Endodermal cell (in vitro differentiated cells): ENCODE results near the gene NCBP2. TPM values are rescaled to one million over a fixed set of nuclear protein-coding genes. Genes with fewer than 3 reads are reported as not detected.

Experiments
- DNase-seq: peaks from one replicate; pipeline ENCODE4 v3.0.0-alpha.2; 2017
- H3K27ac ChIP-seq: 2 replicates; pipeline ENCODE4 v1.5.1; 2013; ENCODE audit warnings: mild to moderate bottlenecking, low read depth, low read length, moderate library complexity
- H3K27me3 ChIP-seq: 2 replicates; pipeline ENCODE4 v1.6.1; 2013; ENCODE audit warnings: mild to moderate bottlenecking, low read length, moderate library complexity; ENCODE audit not compliant: insufficient read depth, control insufficient read depth, poor library complexity, severe bottlenecking
- H3K36me3 ChIP-seq: 2 replicates; pipeline ENCODE4 v1.7.0; 2013; ENCODE audit warnings: mild to moderate bottlenecking, low read length, moderate library complexity; ENCODE audit not compliant: control insufficient read depth, insufficient read depth
- H3K4me1 ChIP-seq: one replicate; pipeline ENCODE4 v1.7.0; 2013; ENCODE audit warnings: low read length; ENCODE audit not compliant: control insufficient read depth, insufficient read depth
- H3K4me3 ChIP-seq: 2 replicates; pipeline ENCODE4 v1.5.1; 2013; ENCODE audit warnings: mild to moderate bottlenecking, low read length, moderate library complexity
- H3K9ac ChIP-seq: 2 replicates; pipeline ENCODE4 v1.6.1; 2013; ENCODE audit warnings: mild to moderate bottlenecking, low read length, moderate library complexity; ENCODE audit not compliant: poor library complexity, severe bottlenecking; ENCODE audit errors: extremely low read depth
- H3K9me3 ChIP-seq: 2 replicates; pipeline ENCODE4 v1.6.1; 2013; ENCODE audit warnings: mild to moderate bottlenecking, low read length, moderate library complexity; ENCODE audit not compliant: control insufficient read depth
- H3K27ac Mint-ChIP-seq: 2 replicates; pipeline ENCODE4 v1.8.0; 2020; ENCODE audit warnings: mixed read lengths
- H3K27me3 Mint-ChIP-seq: 2 replicates; pipeline ENCODE4 v1.8.0; 2021; ENCODE audit warnings: mild to moderate bottlenecking, mixed read lengths; ENCODE audit not compliant: insufficient read depth
- H3K36me3 Mint-ChIP-seq: 2 replicates; pipeline ENCODE4 v1.8.0; 2020; ENCODE audit warnings: low read depth, mixed read lengths
- H3K4me1 Mint-ChIP-seq: 2 replicates; pipeline ENCODE4 v1.8.0; 2020; ENCODE audit warnings: mixed read lengths
- H3K4me3 Mint-ChIP-seq: 2 replicates; pipeline ENCODE4 v1.8.0; 2020; ENCODE audit warnings: mild to moderate bottlenecking, moderate library complexity, mixed read lengths
- H3K9me3 Mint-ChIP-seq: 2 replicates; pipeline ENCODE4 v1.8.0; 2020; ENCODE audit warnings: mild to moderate bottlenecking, mixed read lengths
- WGBS, 2 experiments: methylation state at CpG; one replicate each; pipeline versions ENCODE4 v1.1.5 to v1.1.7; 2013; ENCODE audit warnings: missing lambda C conversion rate in 2 of 2, mixed read lengths in 1 of 2; ENCODE audit not compliant: insufficient coverage in 1 of 2, insufficient read length in 1 of 2; 5-methylcytosine and 5-hydroxymethylcytosine counted together
- total RNA-seq, 2 donors: library from RNA; stranded (reverse); fragmentation: NEBNext Ultra II Directional in 1 of 2; extraction: Animal tissue kit (Norgen Biotek cat#: 25700) in 1 of 2; gene quantifications; 2 replicates in 1 of 2; 3 replicates in 1 of 2; pipeline ENCODE4 v1.2.1, GENCODE V29; 2021
- TF ChIP-seq, protein P1 (sequence below): fragments of 200-600 bp; sonication (generic); conservative IDR thresholded peaks from 2 replicates; pipeline ENCODE4 v1.5.0; 2021; ENCODE audit warnings: antibody characterized with exemption, mild to moderate bottlenecking

NCBP2 gene
- total RNA-seq, 2 donors from 2014 or later, result 74.9 to 97.3 TPM

DNA sequence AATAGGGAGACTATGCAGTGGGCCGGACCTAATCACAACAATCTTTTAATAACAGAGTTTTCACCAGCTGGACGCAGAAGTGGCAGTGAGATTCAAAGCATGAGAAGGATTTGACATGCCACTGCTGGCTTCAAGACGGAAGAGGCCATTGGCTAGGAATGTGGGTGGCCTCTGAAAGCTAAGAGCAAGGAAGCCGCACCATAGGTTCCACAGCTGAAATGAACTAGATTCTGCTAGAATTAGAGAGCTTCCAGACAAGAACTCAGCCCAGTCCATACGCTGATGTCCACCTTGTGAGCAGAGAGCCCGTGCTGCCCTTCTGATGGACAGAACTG lies 6.9 kb upstream of the NCBP2 start:
- Mint-ChIP-seq H3K9me3 (no peaks in the 10 kb centered on the region), H3K36me3 (peaks cover 2% of the 10 kb centered on the region), H3K4me1 (peaks cover 4% of the 10 kb centered on the region), H3K27ac (no peak overlapping the region), H3K4me3 (no peak overlapping the region), H3K27me3 (peaks cover 37% of the 10 kb centered on the region)
- Histone ChIP-seq H3K27me3 (peaks cover 48% of the 10 kb centered on the region), H3K9me3 (no peaks in the 10 kb centered on the region), H3K4me1 (no peaks in the 10 kb centered on the region), H3K27ac (no peak overlapping the region), H3K4me3 (no peak overlapping the region), H3K9ac (no peak overlapping the region), H3K36me3 (peaks cover 3% of the 10 kb centered on the region)
- DNase-seq, result no peak
- WGBS, 2 experiments, result 84 to 88% methylated on average over 5 to 6 of the region's 6 CpGs
- TF ChIP-seq, protein P1, sequence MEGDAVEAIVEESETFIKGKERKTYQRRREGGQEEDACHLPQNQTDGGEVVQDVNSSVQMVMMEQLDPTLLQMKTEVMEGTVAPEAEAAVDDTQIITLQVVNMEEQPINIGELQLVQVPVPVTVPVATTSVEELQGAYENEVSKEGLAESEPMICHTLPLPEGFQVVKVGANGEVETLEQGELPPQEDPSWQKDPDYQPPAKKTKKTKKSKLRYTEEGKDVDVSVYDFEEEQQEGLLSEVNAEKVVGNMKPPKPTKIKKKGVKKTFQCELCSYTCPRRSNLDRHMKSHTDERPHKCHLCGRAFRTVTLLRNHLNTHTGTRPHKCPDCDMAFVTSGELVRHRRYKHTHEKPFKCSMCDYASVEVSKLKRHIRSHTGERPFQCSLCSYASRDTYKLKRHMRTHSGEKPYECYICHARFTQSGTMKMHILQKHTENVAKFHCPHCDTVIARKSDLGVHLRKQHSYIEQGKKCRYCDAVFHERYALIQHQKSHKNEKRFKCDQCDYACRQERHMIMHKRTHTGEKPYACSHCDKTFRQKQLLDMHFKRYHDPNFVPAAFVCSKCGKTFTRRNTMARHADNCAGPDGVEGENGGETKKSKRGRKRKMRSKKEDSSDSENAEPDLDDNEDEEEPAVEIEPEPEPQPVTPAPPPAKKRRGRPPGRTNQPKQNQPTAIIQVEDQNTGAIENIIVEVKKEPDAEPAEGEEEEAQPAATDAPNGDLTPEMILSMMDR, result no peak

DNA sequence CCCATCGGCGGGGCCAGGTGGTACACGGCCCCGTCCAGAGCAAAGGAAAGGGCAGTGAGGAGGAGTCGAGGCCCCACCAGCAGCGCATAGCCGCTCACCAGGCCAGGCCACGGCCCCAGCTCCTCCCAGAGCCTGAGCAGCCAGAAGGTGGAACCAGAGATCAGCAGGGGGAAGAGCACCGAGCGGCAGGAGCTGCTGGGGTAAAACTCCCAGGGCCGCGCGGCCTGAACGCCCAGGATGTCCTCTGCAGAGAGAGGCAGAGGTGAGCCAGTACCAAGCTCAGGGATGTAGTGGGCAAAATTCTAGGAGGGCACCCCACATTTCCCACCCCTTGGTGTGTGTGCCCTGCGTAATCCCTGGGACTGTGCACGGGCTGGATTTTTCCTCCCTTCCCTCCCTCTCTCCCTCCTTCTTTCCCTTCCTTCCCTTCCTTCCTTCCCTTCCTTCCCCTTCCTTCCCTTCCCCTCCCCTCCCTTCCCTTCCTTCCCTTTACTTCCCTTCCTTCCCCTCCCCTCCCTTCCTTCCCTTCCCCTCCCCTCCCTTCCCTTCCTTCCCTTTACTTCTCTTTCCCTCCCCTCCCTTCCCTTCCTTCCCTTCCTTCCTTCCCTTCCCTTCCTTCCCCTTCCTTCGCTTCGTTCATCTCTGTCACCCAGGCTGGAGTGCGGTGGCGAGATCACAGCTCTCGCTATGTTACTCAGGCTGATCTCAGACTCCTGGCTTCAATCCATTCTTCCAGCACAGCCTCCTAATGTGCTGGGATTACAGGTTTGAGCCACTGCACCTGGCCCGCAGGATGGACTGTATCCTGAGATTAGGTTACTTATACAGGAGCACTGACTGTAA lies 6.3 kb upstream of the NCBP2 start:
- Histone ChIP-seq H3K27ac (no peak overlapping the region), H3K4me3 (no peak overlapping the region), H3K4me1 (no peaks in the 10 kb centered on the region), H3K27me3 (peaks cover 42% of the 10 kb centered on the region), H3K9me3 (no peaks in the 10 kb centered on the region), H3K9ac (no peak overlapping the region), H3K36me3 (peaks cover 3% of the 10 kb centered on the region)
- peaks cover 35% of the 10 kb centered on the region for H3K27me3 Mint-ChIP-seq
- H3K4me1 Mint-ChIP-seq, result peaks cover 10% of the 10 kb centered on the region
- DNase-seq, result peak; percentile 85
- peaks cover 2% of the 10 kb centered on the region for H3K36me3 Mint-ChIP-seq
- 75 to 87% methylated on average over 5 to 22 of the region's 22 CpGs for WGBS, 2 experiments
- no peaks in the 10 kb centered on the region for H3K9me3 Mint-ChIP-seq
- TF ChIP-seq, protein P1, result peak; percentile 65
- no peak overlapping the region for H3K4me3 Mint-ChIP-seq
- no peak overlapping the region for H3K27ac Mint-ChIP-seq

DNA sequence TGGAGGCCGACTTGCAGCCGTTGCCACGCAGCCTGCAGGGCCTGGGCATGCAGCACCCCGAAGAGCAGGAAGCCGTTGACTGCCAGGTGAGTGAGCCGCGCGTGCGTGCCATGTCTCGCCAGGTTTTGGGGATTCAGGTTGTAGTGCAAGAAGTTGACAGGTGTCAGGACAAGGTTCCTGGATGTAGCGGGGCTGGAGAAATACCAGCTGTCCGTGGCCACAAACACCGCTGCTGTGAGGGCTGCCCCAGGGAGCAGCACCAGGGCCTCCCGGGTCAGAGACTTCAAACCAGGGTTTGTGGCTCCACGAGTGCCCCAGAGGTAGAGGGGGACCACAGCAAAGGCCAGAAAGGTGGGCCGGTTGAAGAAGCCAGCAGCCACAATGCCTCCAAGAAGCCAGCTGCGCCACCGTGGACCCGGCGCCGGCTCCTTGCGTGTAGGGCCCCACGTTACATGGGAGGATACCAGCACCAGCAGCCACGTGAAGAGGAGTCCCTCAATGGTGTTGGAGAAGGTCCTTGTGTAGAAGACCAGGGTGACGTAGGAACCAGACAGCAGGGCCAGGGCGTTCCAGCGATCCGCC lies 5.6 kb upstream of the NCBP2 start:
- DNase-seq, result no peak
- H3K4me3 Mint-ChIP-seq, result no peak overlapping the region
- Histone ChIP-seq H3K9me3 (no peaks in the 10 kb centered on the region), H3K36me3 (peaks cover 3% of the 10 kb centered on the region), H3K27ac (no peak overlapping the region), H3K4me1 (peaks cover 3% of the 10 kb centered on the region), H3K27me3 (peaks cover 35% of the 10 kb centered on the region), H3K9ac (no peak overlapping the region), H3K4me3 (no peak overlapping the region)
- peaks cover 17% of the 10 kb centered on the region for H3K4me1 Mint-ChIP-seq
- H3K27me3 Mint-ChIP-seq, result peaks cover 28% of the 10 kb centered on the region
- H3K27ac Mint-ChIP-seq, result no peak overlapping the region
- H3K9me3 Mint-ChIP-seq, result no peaks in the 10 kb centered on the region
- H3K36me3 Mint-ChIP-seq, result peaks cover 2% of the 10 kb centered on the region
- WGBS, 2 experiments, result 90 to 93% methylated on average over 18 to 28 of the region's 28 CpGs
- TF ChIP-seq, protein P1, result no peak
